HTR-8/SVneo (cell line): Measurements from ENCODE around the gene DLG3.
"Not testable (repeated sequence)": the region's sequence is repeated elsewhere in the genome, so short reads cannot be mapped to it uniquely, and the experiment has no call there.

Experiments
- DNase-seq: peaks from one replicate; pipeline ENCODE4 v3.0.0; 2011; ENCODE audit warnings: low spot score, mixed read lengths; ENCODE audit not compliant: insufficient read length
- FAIRE-seq: peaks from 2 replicates; lab custom pipeline; 2011; peaks lifted over from hg19 to GRCh38; lab: Jason Lieb, UNC

Gene DLG3

DNA sequence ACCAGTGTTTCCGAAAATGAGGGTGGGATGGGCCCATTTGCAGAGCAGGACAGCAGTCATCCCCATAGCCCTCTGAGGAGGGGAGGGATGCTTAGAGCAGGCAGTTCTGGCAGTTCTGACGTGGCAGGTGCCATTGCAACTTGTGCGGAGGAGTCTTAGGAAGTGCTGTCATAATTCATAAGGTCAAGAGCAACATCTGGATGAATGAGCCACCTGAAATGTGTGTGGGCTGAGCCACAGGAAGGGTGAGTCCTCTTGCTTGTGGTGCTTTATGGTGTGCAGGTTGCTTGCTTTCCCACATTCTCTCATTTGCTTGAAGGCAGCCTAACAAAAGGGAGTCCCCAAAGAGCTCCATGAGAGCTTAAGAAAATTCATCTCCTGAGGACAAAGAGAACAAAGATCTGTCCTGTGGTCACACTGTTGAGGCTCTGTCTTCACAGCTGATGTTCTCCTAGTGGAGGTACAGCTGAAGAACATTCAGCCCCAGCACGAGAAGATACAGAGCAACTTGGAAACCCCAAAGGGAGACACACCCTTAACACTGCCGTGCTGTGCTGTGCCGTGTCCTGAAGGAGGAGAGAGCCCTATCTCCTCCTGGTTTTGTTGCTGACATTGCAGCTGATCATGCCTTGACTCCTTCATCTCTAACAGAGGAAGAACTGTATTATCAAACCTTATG lies 60.3 kb downstream of the DLG3 start:
- FAIRE-seq (no peak), DNase-seq (no peak)

DNA sequence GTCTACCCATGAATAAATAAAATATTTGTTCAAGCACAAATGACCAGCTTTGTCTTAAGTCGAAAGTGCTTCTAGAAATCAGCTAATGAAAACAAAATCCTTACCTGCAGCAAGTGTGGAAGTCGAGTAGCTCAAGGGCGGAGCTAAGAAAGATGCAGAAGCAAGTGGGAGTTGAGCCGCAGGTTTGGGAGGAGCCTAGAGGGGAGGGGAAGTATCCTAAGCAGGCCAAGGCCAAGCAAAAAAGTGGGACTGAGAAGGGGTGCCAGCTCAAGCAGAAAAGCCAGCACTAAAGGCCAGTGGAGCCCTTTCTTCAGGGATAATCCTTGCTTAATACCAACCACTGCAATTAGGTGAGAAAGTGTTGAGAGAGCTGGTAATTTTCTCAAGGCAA lies 60.8 kb downstream of the DLG3 start:
- FAIRE-seq (no peak), DNase-seq (no peak)

DNA sequence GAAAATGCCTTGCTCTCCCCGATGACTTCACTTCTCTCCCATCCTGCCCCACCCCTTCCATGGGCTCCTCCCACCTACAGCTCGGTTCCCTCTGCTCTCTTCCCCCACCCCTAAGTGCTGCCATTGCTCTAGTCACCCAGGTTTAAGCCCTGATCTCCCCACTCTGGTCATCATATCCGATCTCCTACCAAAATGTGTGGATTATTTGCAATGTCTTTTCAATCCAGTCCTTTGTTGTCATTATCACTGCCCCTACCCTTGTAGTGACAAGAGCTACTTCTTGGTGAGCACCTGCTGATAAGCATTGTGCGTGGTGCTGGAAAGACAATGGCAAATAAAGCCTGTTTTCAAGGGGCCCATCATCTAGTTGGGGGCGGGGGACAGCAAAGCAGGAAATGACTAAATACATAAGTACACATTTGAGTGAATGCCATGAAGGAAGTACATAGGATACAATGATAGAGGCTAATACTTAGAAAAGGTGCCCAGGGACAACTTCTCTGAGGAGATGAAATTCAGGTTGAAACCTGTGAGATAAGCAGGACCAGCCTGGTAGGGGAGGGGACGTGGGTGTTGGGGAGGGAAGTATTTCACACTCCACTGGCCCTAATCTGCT lies 63.8 kb downstream of the DLG3 start:
- FAIRE-seq = no peak
- peak; percentile 19 for DNase-seq

DNA sequence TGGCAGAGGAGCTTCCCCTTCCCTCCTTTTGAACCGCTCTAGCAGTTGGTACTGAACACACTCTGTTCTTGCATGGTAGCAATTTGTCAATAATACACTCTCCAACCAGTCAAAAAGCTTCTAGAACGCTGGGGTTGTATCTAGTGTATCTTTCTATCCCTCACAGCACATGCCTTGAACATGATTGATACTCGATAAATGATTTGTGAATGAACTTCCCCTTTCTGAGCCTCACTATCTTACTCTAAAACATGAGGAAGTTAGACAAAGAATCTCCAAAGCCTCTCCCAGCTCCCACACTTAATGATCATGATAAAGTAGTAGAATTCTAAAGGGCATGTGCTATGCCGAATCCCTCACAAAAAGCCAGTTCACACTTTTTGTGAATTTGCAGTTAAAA lies 64.4 kb downstream of the DLG3 start:
- DNase-seq = no peak

DNA sequence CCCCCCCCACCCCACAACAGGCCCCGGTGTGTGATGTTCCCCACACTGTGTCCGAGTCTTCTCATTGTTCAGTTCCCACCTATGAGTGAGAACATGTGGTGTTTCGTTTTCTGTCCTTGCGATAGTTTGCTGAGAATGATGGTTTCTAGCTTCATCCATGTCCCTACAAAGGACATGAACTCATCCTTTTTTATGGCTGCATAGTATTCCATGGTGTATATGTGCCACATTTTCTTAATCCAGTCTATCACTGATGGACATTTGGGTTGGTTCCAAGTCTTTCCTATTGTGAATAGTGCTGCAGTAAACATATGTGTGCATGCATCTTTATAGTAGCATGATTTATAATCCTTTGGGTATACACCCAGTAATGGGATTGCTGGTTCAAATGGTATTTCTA lies 70.6 kb downstream of the DLG3 start:
- DNase-seq, FAIRE-seq: not testable (repeated sequence)

More for the DNA sequence above, 64.4 kb downstream of the DLG3 start:
- FAIRE-seq = no peak

DNA sequence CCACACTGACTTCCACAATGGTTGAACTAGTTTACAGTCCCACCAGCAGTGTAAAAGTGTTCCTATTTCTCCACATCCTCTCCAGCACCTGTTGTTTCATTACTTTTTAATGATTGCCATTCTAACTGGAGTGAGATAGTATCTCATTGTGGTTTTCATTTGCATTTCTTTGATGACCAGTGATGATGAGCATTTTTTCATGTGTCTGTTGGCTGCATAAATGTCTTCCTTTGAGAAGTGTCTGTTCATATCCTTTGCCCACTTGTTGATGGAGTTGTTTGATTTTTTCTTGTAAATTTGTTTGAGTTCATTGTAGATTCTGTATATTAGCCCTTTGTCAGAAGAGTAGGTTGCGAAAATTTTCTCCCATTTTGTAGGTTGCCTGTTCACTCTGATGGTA lies 71.1 kb downstream of the DLG3 start:
- not testable (repeated sequence) for DNase-seq, FAIRE-seq

DNA sequence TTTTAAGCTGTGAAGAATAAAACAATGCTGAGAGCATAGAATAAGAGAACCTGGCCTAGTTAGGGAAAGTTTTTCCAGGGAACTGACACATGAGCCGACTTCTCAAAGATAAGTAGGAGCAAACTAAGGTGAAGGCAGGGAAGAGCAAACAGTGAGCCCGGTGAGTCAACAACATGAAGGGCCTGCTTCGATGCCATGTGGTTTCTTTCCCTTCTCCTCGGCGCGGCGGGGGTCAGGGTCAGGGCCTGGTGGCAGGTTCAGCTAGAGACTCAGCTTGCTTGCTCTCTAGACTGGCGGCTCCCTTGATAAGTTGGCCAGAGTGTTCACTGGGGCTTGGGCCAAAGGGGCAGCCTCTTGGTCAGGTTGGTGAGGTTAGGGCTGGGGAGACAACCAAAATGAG lies 81.1 kb downstream of the DLG3 start:
- no peak for FAIRE-seq
- DNase-seq = no peak

DNA sequence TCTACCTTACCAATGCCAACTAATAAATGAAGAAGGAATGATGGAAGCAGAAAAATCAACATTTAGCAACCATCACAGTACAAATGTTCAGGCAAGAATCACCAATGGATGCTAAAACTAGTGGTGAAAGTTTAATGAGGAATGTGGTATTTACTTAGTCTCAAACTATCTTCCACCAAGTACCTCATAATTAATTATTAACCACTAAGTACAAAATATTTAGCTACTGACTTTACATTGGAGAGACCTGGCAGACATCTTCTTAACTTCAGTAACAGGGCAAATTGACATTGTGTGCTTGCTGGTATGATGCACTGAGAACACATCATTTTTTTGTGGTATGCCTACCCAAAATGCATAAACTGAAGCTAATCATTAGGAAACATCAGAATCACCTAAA lies 82.4 kb downstream of the DLG3 start:
- DNase-seq (no peak), FAIRE-seq (no peak)

DNA sequence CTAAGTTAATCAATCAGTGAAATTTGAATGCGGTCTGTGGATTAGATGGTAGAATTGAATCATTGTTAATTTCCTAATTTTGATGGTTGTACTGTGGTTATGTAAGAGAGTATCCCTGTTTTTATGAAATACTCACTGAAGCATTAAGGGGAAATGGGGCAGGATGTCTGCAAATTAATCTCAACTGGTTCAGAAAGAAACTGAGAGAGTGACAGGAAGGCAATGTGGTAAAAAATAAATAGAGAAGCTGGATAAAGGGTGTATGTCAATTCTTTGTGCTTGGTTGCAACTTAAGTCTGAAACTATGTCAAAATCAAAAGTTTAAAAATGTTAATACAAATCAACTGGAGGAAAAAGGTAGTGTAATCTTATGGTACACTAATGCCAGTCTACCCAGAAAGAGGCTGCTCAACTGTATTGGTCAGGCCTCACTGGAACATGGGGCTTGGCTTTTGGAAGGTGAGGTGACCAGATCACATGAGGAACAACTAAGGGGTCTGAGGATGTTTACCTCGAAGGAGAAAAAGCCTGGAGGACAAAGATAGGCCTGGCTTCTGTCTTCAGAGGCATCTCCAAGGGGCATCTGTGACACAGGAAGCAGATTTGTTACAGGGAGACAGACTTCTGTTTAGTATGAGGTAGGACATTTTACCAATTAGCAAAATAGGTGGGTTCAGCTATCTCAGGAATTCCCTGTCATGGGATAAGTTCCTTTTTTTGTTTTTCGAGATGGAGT lies 83.1 kb downstream of the DLG3 start:
- DNase-seq (no peak), FAIRE-seq (no peak)

DNA sequence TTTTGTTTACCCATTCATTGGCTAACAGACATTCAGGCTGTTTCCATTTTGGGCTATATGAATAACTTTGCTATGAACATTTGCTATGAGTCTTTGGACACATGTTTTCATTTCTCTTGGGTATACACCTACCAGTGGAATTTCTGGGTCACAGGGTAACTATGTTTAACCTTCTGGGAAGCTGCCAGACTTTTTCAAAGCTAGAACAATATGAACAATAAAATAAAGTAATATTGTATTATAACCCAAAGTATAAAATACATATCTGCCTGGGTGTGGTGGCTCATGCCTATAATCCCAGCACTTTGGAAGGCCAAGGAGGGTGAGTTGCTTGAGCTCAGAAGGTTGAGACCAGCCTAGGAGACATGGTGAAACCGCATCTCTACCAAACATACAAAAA lies 90.6 kb downstream of the DLG3 start:
- FAIRE-seq (no peak), DNase-seq (no peak)

DNA sequence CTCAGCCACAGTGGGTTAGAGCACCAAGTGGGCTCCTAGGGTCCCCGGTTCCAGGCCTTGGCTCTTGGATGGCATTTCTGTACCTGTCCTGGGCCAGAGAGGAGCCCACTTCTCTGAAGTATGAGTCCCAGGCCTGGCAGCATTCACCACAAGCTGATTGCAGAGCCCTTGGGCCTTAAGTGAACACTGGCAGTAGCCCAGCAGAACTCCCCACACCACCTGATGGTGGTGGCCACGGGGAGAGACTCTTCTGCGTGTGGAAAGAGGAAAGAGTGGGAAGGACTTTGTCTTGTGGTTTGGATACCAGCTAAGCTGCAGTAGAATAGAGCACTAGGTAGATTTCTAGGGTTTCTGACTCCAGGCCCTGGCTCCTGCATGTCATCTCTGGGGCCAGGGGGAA lies 104.8 kb downstream of the DLG3 start:
- DNase-seq = no peak
- FAIRE-seq = no peak

DNA sequence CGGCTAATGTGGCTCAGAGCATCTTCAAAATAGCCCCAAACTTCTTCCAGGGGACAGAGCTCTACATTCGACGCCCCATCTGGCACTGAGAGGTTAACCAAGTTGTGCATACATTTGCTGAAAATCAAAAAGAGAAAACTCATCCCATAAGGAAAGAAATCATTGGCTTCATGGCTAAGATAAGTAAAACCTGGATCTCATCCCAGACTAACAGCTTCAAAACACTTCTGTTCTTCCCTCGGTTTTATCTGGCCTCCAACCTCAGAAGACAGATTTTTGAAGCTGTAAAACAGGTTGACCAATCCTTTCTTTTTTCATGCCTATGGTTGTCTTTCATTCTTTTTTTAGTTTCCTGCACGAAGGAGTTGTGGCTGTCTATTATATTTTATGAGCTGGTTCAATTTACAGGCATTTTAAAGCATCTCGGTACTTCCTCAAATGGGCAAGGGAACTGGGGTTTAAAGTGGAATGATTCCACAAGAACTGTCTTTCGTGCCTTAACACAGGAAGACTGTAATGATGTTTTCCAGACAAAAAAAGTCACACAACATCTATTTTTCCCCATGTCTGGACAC lies 107.6 kb downstream of the DLG3 start:
- DNase-seq = no peak
- no peak for FAIRE-seq

DNA sequence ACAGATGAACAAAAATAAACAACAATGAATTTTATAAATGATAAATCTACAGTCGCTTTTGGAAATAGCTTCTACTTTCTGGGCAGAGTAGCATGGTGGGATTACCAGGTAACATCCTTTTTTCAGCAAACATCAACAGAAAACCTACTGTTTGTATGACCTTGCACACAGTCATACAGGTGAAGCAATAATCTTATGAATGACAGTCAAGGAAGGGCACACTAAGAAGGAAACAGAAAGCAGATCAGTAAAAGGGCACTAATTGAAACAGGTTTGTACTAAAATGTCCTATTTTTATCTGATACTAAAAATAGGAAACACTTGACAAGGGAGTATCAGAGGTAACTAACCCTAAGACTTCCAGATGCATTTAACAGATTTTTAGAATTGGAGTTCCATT lies 108.9 kb downstream of the DLG3 start:
- no peak for FAIRE-seq
- no peak for DNase-seq

DNA sequence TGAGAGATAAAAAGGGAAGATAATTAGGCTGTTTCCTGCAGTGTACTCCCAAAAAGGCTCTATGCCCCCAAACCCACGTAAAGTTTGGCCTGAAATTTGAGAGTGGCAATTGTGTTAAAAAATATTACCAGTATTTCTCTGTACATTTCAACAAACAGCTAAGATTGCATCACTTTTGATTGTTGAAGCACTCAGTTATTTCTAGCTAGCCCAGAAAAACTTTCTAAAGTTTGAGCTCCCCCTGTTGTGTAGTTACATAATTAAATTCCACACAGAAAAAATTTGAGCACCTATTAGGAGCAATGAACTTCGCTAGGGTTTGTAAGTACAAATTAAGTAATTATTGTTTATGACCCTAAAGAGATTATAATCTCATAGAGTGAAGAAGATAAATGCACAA lies 109.4 kb downstream of the DLG3 start:
- DNase-seq = peak; percentile 33
- no peak for FAIRE-seq

DNA sequence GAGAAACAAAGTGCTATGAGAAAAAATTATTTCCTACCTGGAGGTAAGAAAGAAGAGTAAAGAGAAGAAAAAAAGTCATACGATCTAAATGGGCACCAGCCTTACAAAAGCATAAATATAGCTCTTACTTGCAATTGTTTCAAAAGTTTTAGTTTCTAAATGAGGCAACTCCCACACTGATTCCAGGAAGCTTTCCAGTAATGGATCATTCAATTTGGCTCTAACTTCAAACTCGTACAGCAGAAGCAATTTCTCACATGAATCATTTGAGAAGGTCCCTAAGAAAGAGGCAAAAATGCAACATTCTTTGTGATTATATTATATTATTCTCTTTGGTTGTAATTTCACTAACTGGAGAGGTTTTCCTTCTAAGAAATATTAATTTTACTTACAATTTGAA lies 109.9 kb downstream of the DLG3 start:
- DNase-seq (no peak), FAIRE-seq (no peak)

DNA sequence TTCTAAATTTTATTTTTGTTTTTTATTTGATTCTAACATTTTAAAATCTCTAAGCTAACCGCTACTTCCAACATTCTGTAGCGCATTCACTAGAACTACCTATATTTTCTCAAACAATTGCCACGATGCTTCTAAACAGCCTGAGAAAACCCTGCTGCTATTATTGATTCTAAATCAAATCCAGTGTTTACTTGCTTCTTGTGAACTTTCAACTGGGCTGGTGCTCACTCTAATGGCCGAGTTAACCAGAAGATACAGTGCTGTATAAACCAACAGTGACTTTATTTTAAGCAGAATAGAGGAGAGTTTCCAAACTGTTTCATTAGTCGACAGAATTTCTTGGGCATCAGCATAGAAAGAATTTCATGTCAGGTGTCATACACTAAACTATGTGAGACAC lies 110.3 kb downstream of the DLG3 start:
- DNase-seq = no peak
- FAIRE-seq = no peak
